Stimulated activated naive B cell treated with anti-CD40 and anti-IgM and Interleukin-4, amounts not matched to agents 10 μg/mL and 1 μg/mL and 100 μg/mL, for 72 hours (primary cell): ENCODE results near the gene SYNRG.
A peak's percentile ranks its signal among the peaks of the same experiment; 100 is the strongest.
"Not testable (repeated sequence)": the region's sequence is repeated elsewhere in the genome, so short reads cannot be mapped to it uniquely, and the experiment has no call there.

Experiments used
- ATAC-seq, 2 donors: fragments of 150-1000 bp; cut with Tn5 transposase; replicated peaks; 2 replicates each; pipeline ENCODE4 v1.10.0; 2021; ENCODE audit warnings: moderate library complexity in 1 of 2
- DNase-seq: peaks from one replicate; pipeline ENCODE4 v3.0.0; 2021
- H3K27ac Mint-ChIP-seq: one replicate; pipeline ENCODE4 v1.8.0; 2022; ENCODE audit warnings: mild to moderate bottlenecking, mixed read lengths
- H3K27me3 Mint-ChIP-seq, 2 donors: one replicate each; pipeline ENCODE4 v1.8.0; 2022; ENCODE audit warnings: mixed read lengths in 2 of 2
- H3K36me3 Mint-ChIP-seq, 2 donors: one replicate each; pipeline ENCODE4 v1.8.0; 2022; ENCODE audit warnings: mixed read lengths in 2 of 2, mild to moderate bottlenecking in 1 of 2
- H3K4me1 Mint-ChIP-seq, 2 donors: one replicate each; pipeline ENCODE4 v1.8.0; 2022; ENCODE audit warnings: mixed read lengths in 2 of 2, mild to moderate bottlenecking in 1 of 2
- H3K4me3 Mint-ChIP-seq, 2 donors: one replicate each; pipeline ENCODE4 v1.8.0; 2022; ENCODE audit warnings: mild to moderate bottlenecking in 2 of 2, mixed read lengths in 2 of 2, moderate library complexity in 1 of 2
- H3K9me3 Mint-ChIP-seq, 2 donors: one replicate each; pipeline ENCODE4 v1.8.0; 2022; ENCODE audit warnings: mixed read lengths in 2 of 2, mild to moderate bottlenecking in 1 of 2

The SYNRG gene

GRCh38 chr17:37512442-37513068 is 96.7 kb downstream of the SYNRG start:
- Mint-ChIP-seq H3K4me1 (no peaks in the 10 kb centered on the region), H3K36me3 (peaks cover 4 to 7% of the 10 kb centered on the region in 2 donors), H3K27ac (no peak overlapping the region), H3K9me3 (no peaks in the 10 kb centered on the region), H3K27me3 (no peaks in the 10 kb centered on the region), H3K4me3 (no peak overlapping the region)
- no peak for ATAC-seq
- DNase-seq: no peak

- H3K27ac Mint-ChIP-seq, H3K36me3 Mint-ChIP-seq, H3K9me3 Mint-ChIP-seq, H3K27me3 Mint-ChIP-seq, H3K4me1 Mint-ChIP-seq, H3K4me3 Mint-ChIP-seq, DNase-seq, ATAC-seq: not testable (repeated sequence)
These were observed 97.6 kb downstream of the SYNRG start for GRCh38 chr17:37511642-37512041.

- H3K27me3 Mint-ChIP-seq: no peaks in the 10 kb centered on the region
- no peaks in the 10 kb centered on the region for H3K9me3 Mint-ChIP-seq
- ATAC-seq (no peak), DNase-seq (no peak)
- peak overlapping the region; percentile 62 for H3K27ac Mint-ChIP-seq
- H3K36me3 Mint-ChIP-seq: peaks cover 4% of the 10 kb centered on the region in 2 donors
- H3K4me1 Mint-ChIP-seq: peaks cover 0 to 4% of the 10 kb centered on the region in 2 donors
- no peak overlapping the region for H3K4me3 Mint-ChIP-seq
These were observed 99.2 kb downstream of the SYNRG start for GRCh38 chr17:37510056-37510455.

GRCh38 chr17:37507111-37507510 is 102.1 kb downstream of the SYNRG start:
- Mint-ChIP-seq H3K27ac (no peak overlapping the region), H3K4me1 (peaks cover 0 to 4% of the 10 kb centered on the region in 2 donors), H3K36me3 (peaks cover 0 to 4% of the 10 kb centered on the region in 2 donors), H3K4me3 (no peak overlapping the region), H3K9me3 (no peaks in the 10 kb centered on the region), H3K27me3 (no peaks in the 10 kb centered on the region)
- ATAC-seq: no peak
- no peak for DNase-seq

- no peak for DNase-seq
- H3K27me3 Mint-ChIP-seq: no peaks in the 10 kb centered on the region
- peaks cover 0 to 4% of the 10 kb centered on the region in 2 donors for H3K4me1 Mint-ChIP-seq
- H3K36me3 Mint-ChIP-seq: peaks cover 0 to 4% of the 10 kb centered on the region in 2 donors
- H3K27ac Mint-ChIP-seq: no peak overlapping the region
- no peaks in the 10 kb centered on the region for H3K9me3 Mint-ChIP-seq
- no peak overlapping the region for H3K4me3 Mint-ChIP-seq
- peak; percentile 61 to 81 for ATAC-seq
These were observed 102.5 kb downstream of the SYNRG start for GRCh38 chr17:37506678-37507077.

- no peak for DNase-seq
- Mint-ChIP-seq H3K4me3 (no peak overlapping the region), H3K27ac (no peak overlapping the region), H3K36me3 (peaks cover 0 to 4% of the 10 kb centered on the region in 2 donors), H3K4me1 (peaks cover 0 to 4% of the 10 kb centered on the region in 2 donors), H3K9me3 (no peaks in the 10 kb centered on the region), H3K27me3 (no peaks in the 10 kb centered on the region)
- ATAC-seq: no peak
These were observed 103.9 kb downstream of the SYNRG start for GRCh38 chr17:37505333-37505732.

GRCh38 chr17:37503148-37503547 is 106.1 kb downstream of the SYNRG start:
- ATAC-seq: no peak
- H3K27ac Mint-ChIP-seq: no peak overlapping the region
- peaks cover 0 to 4% of the 10 kb centered on the region in 2 donors for H3K36me3 Mint-ChIP-seq

GRCh38 chr17:37502009-37502936 is 106.9 kb downstream of the SYNRG start:
- Mint-ChIP-seq H3K4me1 (peaks cover 0 to 4% of the 10 kb centered on the region in 2 donors), H3K4me3 (no peak overlapping the region), H3K9me3 (no peaks in the 10 kb centered on the region), H3K27me3 (no peaks in the 10 kb centered on the region), H3K27ac (no peak overlapping the region), H3K36me3 (peaks cover 0 to 4% of the 10 kb centered on the region in 2 donors)
- ATAC-seq: no peak
- no peak for DNase-seq

More at GRCh38 chr17:37503148-37503547, 106.1 kb downstream of the SYNRG start:
- no peak for DNase-seq
- H3K9me3 Mint-ChIP-seq: no peaks in the 10 kb centered on the region
- H3K4me1 Mint-ChIP-seq: peaks cover 0 to 4% of the 10 kb centered on the region in 2 donors
- H3K4me3 Mint-ChIP-seq: no peak overlapping the region
- H3K27me3 Mint-ChIP-seq: no peaks in the 10 kb centered on the region

GRCh38 chr17:37500378-37500777 is 108.8 kb downstream of the SYNRG start:
- no peaks in the 10 kb centered on the region for H3K27me3 Mint-ChIP-seq
- H3K27ac Mint-ChIP-seq: no peak overlapping the region
- no peaks in the 10 kb centered on the region for H3K9me3 Mint-ChIP-seq
- ATAC-seq (no peak), DNase-seq (no peak)
- peaks cover 0 to 4% of the 10 kb centered on the region in 2 donors for H3K36me3 Mint-ChIP-seq
- no peak overlapping the region for H3K4me3 Mint-ChIP-seq
- H3K4me1 Mint-ChIP-seq: no peaks in the 10 kb centered on the region

GRCh38 chr17:37494971-37495370 is 114.2 kb downstream of the SYNRG start:
- H3K9me3 Mint-ChIP-seq: no peaks in the 10 kb centered on the region
- peaks cover 12 to 30% of the 10 kb centered on the region in 2 donors for H3K4me1 Mint-ChIP-seq
- no peak overlapping the region for H3K27ac Mint-ChIP-seq
- H3K4me3 Mint-ChIP-seq: no peak overlapping the region
- DNase-seq (no peak), ATAC-seq (no peak)
- H3K36me3 Mint-ChIP-seq: peaks cover 0 to 1% of the 10 kb centered on the region in 2 donors
- H3K27me3 Mint-ChIP-seq: no peaks in the 10 kb centered on the region

- H3K9me3 Mint-ChIP-seq: no peaks in the 10 kb centered on the region
- ATAC-seq (no peak), DNase-seq (no peak)
- H3K27ac Mint-ChIP-seq: no peak overlapping the region
- peaks cover 12 to 32% of the 10 kb centered on the region in 2 donors for H3K4me1 Mint-ChIP-seq
- H3K4me3 Mint-ChIP-seq: no peak overlapping the region
- H3K36me3 Mint-ChIP-seq: peaks cover 0 to 1% of the 10 kb centered on the region in 2 donors
- no peaks in the 10 kb centered on the region for H3K27me3 Mint-ChIP-seq
These were observed 114.8 kb downstream of the SYNRG start for GRCh38 chr17:37494401-37494831.

- no peak overlapping the region for H3K4me3 Mint-ChIP-seq
These were observed 115.8 kb downstream of the SYNRG start for GRCh38 chr17:37493249-37494027.

GRCh38 chr17:37492167-37492566 is 117.1 kb downstream of the SYNRG start:
- ATAC-seq (no peak), DNase-seq (no peak)
- H3K36me3 Mint-ChIP-seq: peaks cover 0 to 1% of the 10 kb centered on the region in 2 donors
- no peaks in the 10 kb centered on the region for H3K9me3 Mint-ChIP-seq
- no peaks in the 10 kb centered on the region for H3K27me3 Mint-ChIP-seq
- no peak overlapping the region for H3K27ac Mint-ChIP-seq
- peaks cover 15 to 48% of the 10 kb centered on the region in 2 donors for H3K4me1 Mint-ChIP-seq
- no peak overlapping the region for H3K4me3 Mint-ChIP-seq

More at GRCh38 chr17:37493249-37494027, 115.8 kb downstream of the SYNRG start:
- no peaks in the 10 kb centered on the region for H3K27me3 Mint-ChIP-seq
- no peaks in the 10 kb centered on the region for H3K9me3 Mint-ChIP-seq
- ATAC-seq (no peak), DNase-seq (no peak)
- peaks cover 0 to 1% of the 10 kb centered on the region in 2 donors for H3K36me3 Mint-ChIP-seq
- H3K27ac Mint-ChIP-seq: no peak overlapping the region
- H3K4me1 Mint-ChIP-seq: peaks cover 12 to 42% of the 10 kb centered on the region in 2 donors
